Measurements from ENCODE around the gene ABTB2.

ABTB2 gene

GRCh38 chr11:34298871-34299270, 58.9 kb downstream of the ABTB2 start:
- no peak for DNase-seq (ENCODE audit: low spot score)
- TF ChIP-seq, protein P1, sequence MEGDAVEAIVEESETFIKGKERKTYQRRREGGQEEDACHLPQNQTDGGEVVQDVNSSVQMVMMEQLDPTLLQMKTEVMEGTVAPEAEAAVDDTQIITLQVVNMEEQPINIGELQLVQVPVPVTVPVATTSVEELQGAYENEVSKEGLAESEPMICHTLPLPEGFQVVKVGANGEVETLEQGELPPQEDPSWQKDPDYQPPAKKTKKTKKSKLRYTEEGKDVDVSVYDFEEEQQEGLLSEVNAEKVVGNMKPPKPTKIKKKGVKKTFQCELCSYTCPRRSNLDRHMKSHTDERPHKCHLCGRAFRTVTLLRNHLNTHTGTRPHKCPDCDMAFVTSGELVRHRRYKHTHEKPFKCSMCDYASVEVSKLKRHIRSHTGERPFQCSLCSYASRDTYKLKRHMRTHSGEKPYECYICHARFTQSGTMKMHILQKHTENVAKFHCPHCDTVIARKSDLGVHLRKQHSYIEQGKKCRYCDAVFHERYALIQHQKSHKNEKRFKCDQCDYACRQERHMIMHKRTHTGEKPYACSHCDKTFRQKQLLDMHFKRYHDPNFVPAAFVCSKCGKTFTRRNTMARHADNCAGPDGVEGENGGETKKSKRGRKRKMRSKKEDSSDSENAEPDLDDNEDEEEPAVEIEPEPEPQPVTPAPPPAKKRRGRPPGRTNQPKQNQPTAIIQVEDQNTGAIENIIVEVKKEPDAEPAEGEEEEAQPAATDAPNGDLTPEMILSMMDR (conservative IDR thresholded peaks at IDR 0.05; ENCODE audit: low read depth): no peak
- POLR2A ChIA-PET (ENCODE audit: low non-redundant PET): no interaction called here
- CTCF ChIA-PET: interaction anchor here (0.9 kb wide), 1 partner anchor 149 kb away, joined by 3 read pairs; no protein-coding TSS in a partner anchor
- H3K27ac ChIP-seq: no peak overlapping the region

DNA sequence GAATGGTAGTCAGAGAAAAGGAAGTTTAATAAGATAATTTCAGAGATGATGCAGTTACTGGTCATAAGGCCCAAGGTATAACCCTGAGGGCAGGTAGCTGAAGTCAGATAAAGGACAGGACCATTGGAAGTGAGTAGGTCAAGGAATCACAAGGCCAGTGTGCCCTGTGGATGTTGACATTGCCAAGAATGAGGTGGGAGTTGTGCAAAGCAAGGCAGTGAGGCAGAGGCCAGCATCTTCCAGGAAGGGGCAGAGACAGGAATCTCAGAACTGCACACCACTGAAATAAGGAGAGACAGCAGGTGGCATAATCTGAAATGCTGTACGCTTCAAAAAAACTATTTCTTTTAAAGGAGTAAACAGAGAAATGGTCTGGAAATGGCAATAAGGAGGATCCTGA, 61.4 kb downstream of the ABTB2 start:
- ChIA-PET POLR2A (ENCODE audit: low non-redundant PET) (no interaction called here), CTCF (no interaction called here)
- no peak for DNase-seq (ENCODE audit: low spot score)
- TF ChIP-seq, protein P1 (conservative IDR thresholded peaks at IDR 0.05; ENCODE audit: low read depth): no peak
- no peak overlapping the region for H3K27ac ChIP-seq

DNA sequence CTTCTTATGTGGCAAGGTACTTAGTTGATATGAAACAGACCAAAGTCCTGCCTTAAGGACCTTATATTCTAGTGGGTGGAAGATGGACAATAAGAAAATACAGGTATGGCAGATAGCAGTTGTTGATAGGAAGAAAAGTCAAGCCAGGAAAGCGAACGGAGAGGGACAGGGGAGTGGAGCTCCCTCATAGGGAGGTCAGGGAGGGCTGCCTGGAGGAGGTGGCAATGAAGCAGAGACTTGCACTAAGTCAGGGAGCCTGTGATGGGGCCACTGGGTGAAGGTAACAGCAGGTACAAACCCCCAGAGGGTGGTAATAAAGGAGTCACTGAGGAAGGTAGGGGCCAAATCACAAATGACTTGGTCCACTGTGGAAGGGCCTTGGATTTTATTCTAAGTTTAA, 65.3 kb downstream of the ABTB2 start:
- ChIA-PET CTCF (no interaction called here), POLR2A (ENCODE audit: low non-redundant PET) (no interaction called here)
- DNase-seq (ENCODE audit: low spot score): no peak
- TF ChIP-seq, protein P1 (conservative IDR thresholded peaks at IDR 0.05; ENCODE audit: low read depth): no peak
- H3K27ac ChIP-seq: no peak overlapping the region

DNA sequence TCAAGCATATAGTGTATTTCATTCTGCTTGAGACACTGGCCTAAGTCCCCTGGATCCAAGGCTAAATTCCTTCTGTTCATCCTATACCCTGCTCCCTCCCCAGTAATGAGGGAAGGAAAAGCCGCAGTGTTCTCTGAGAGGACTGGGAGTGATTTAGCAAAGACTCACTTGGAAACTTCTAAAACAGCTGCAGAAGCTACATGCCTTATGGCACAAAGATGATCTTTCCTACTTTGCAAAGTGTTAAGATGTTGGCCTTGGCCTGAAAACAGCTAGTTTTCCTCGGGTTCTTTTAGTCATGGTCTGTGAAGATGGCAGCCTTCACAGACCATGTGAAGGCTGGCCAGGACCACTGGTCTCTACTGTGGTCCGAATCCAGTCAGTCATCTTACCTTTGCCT, 65.7 kb downstream of the ABTB2 start:
- CTCF ChIA-PET: no interaction called here
- TF ChIP-seq, protein P1 (conservative IDR thresholded peaks at IDR 0.05; ENCODE audit: low read depth): no peak
- POLR2A ChIA-PET (ENCODE audit: low non-redundant PET): no interaction called here
- H3K27ac ChIP-seq: no peak overlapping the region
- no peak for DNase-seq (ENCODE audit: low spot score)

DNA sequence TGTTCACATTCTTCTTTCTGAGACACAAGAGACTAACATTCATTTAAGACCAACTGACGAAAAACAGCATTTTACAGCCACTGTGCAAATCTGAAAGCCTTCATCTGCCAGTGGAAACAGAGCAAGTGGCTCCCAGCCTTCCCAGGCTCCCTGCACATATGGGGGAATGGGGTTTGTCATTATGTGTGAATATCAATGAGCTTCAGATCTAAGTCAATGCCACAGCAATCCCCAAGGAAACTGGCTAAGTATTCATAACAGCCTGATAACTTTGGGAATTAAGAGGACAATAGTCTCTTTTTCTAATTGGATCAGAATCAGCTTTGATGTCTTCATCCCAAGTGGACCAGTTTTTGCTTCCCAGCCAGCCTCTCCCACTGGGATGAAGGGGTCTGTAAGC, 66.9 kb downstream of the ABTB2 start:
- TF ChIP-seq, protein P1 (conservative IDR thresholded peaks at IDR 0.05; ENCODE audit: low read depth): no peak
- ChIA-PET CTCF (no interaction called here), POLR2A (ENCODE audit: low non-redundant PET) (no interaction called here)
- DNase-seq (ENCODE audit: low spot score): no peak
- H3K27ac ChIP-seq: no peak overlapping the region

DNA sequence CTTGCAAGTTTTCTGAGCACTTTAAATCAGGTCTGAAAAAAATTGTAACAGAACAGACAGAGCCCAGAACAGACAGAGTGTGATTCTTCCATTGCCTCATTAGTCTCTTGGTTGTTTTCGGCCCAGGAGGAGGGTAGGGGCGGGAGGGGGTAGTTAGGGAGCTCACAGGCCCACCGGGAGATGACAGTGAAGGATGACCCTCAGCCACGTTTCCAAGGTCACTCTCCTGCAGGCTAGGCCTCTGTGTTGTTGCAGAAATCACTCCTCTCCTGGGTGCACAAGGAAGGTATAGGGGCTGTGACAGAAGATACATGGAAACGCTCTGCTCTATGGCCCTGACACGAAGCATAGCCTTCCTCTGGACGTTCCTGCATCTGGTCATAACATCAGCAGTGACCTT, 69.3 kb downstream of the ABTB2 start:
- H3K27ac ChIP-seq: no peak overlapping the region
- ChIA-PET POLR2A (ENCODE audit: low non-redundant PET) (no interaction called here), CTCF (no interaction called here)
- TF ChIP-seq, protein P1 (conservative IDR thresholded peaks at IDR 0.05; ENCODE audit: low read depth): no peak
- no peak for DNase-seq (ENCODE audit: low spot score)
